Measurements from ENCODE around the gene GPR157. TPM values are rescaled to one million over a fixed set of nuclear protein-coding genes. Genes with fewer than 3 reads are reported as not detected.

The GPR157 gene
- polyA plus RNA-seq, 3 donors: 0.56 to 1.1 (median 0.72) TPM

DNA sequence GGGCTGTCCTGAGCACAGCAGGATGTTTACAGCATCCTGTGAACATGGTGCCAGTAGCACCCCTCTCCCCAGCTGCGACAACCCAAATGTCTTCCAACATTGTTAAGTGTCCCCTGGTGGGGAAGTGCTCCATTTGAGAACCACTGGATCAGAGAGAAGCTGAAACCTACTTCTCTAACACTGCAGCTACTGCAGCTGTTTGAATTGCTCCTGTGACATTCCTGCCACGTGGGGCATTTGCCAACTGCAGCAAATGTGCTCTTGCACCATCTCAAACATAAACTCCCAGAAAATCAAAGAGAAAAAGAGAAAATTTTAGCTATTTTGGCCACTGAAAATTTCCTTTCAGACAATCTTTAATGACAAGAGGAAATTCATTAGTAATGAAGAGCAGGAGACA, 70.4 kb downstream of the GPR157 start:
- Histone ChIP-seq H2AFZ (ENCODE audit: insufficient read depth, low read depth, low read length, poor library complexity, severe bottlenecking) (peak overlapping the region; percentile 23), H3K79me2 (ENCODE audit: insufficient read depth, low read length) (peaks cover 10% of the 10 kb centered on the region), H3K4me1 (ENCODE audit: control insufficient read depth in 1 of 2, insufficient read depth in 2 of 2, low read length in 2 of 2) (peaks cover 8 to 19% of the 10 kb centered on the region in 2 donors), H3K27me3 (ENCODE audit: control insufficient read depth in 2 of 2, insufficient read depth in 2 of 2, low read length in 2 of 2) (no peaks in the 10 kb centered on the region), H3K4me2 (replicated peaks; ENCODE audit: extremely low read depth, low read length, poor library complexity, severe bottlenecking) (no peak overlapping the region), H3K9me3 (replicated peaks in 1 of 2; ENCODE audit: control insufficient read depth in 1 of 2, insufficient read depth in 1 of 2, low read length in 2 of 2) (no peaks in the 10 kb centered on the region), H4K20me1 (ENCODE audit: insufficient read depth, low read length) (no peaks in the 10 kb centered on the region), H3K27ac (ENCODE audit: low read depth in 1 of 2, low read length in 2 of 2) (no peak overlapping the region), H3K9ac (ENCODE audit: insufficient read depth, low read length, poor library complexity, severe bottlenecking) (no peak overlapping the region), H3K4me3 (replicated peaks in 1 of 3; ENCODE audit: low read depth in 2 of 3, low read length in 3 of 3) (no peak overlapping the region), H3K36me3 (replicated peaks in 1 of 2; ENCODE audit: control insufficient read depth in 1 of 2, insufficient read depth in 2 of 2, low read length in 2 of 2) (peaks cover 4% of the 10 kb centered on the region in 2 donors)
- no peak for DNase-seq
- Mint-ChIP-seq H3K27ac (peak overlapping the region in 1 of 7 donors; percentile 37), H3K36me3 (peaks cover 0 to 8% of the 10 kb centered on the region in 2 donors), H3K4me1 (peaks cover 30% of the 10 kb centered on the region), H3K9me3 (peaks cover 0 to 9% (median 0%) of the 10 kb centered on the region in 7 donors), H3K4me3 (no peak overlapping the region), H3K27me3 (ENCODE audit: low read depth in 3 of 3) (no peaks in the 10 kb centered on the region)
- intact Hi-C loops (cut with micrococcal nuclease): no loop called here
- WGBS (ENCODE audit: insufficient coverage): 0% methylated on average over 1 of the region's 2 CpGs
- TF ChIP-seq, protein P1, sequence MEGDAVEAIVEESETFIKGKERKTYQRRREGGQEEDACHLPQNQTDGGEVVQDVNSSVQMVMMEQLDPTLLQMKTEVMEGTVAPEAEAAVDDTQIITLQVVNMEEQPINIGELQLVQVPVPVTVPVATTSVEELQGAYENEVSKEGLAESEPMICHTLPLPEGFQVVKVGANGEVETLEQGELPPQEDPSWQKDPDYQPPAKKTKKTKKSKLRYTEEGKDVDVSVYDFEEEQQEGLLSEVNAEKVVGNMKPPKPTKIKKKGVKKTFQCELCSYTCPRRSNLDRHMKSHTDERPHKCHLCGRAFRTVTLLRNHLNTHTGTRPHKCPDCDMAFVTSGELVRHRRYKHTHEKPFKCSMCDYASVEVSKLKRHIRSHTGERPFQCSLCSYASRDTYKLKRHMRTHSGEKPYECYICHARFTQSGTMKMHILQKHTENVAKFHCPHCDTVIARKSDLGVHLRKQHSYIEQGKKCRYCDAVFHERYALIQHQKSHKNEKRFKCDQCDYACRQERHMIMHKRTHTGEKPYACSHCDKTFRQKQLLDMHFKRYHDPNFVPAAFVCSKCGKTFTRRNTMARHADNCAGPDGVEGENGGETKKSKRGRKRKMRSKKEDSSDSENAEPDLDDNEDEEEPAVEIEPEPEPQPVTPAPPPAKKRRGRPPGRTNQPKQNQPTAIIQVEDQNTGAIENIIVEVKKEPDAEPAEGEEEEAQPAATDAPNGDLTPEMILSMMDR (IDR thresholded peaks at IDR 0.05): no peak

DNA sequence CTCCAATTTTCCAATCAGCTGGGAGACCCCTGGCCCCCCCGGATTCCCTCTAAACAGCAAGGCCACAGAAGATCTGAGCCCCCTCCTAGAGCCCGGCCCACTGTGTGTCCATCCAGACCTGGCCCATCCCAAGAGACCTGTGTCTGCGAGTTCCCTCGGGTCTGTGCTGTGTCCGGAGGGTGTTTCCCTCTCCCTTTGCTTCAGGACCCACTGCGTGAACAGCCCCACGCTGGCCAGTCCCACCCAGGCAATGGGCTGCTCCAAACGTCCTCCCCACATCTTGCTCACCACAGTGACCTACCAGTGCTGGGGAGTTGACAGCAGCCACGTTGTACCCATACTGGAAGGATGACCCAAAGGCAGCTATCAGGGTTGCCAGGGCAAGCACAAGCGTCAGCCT, 71.1 kb downstream of the GPR157 start:
- Mint-ChIP-seq H3K4me1 (peaks cover 30% of the 10 kb centered on the region), H3K27ac (no peak overlapping the region), H3K36me3 (peaks cover 0 to 8% of the 10 kb centered on the region in 2 donors), H3K4me3 (no peak overlapping the region), H3K9me3 (peaks cover 0 to 9% (median 0%) of the 10 kb centered on the region in 7 donors), H3K27me3 (ENCODE audit: low read depth in 3 of 3) (no peaks in the 10 kb centered on the region)
- Histone ChIP-seq H3K79me2 (ENCODE audit: insufficient read depth, low read length) (peaks cover 5% of the 10 kb centered on the region), H2AFZ (ENCODE audit: insufficient read depth, low read depth, low read length, poor library complexity, severe bottlenecking) (no peak overlapping the region), H3K27ac (ENCODE audit: low read depth in 1 of 2, low read length in 2 of 2) (no peak overlapping the region), H3K9ac (ENCODE audit: insufficient read depth, low read length, poor library complexity, severe bottlenecking) (no peak overlapping the region), H3K4me1 (ENCODE audit: control insufficient read depth in 1 of 2, insufficient read depth in 2 of 2, low read length in 2 of 2) (peaks cover 8 to 19% of the 10 kb centered on the region in 2 donors), H3K4me2 (replicated peaks; ENCODE audit: extremely low read depth, low read length, poor library complexity, severe bottlenecking) (no peak overlapping the region), H3K9me3 (replicated peaks in 1 of 2; ENCODE audit: control insufficient read depth in 1 of 2, insufficient read depth in 1 of 2, low read length in 2 of 2) (no peaks in the 10 kb centered on the region), H3K27me3 (ENCODE audit: control insufficient read depth in 2 of 2, insufficient read depth in 2 of 2, low read length in 2 of 2) (no peaks in the 10 kb centered on the region), H4K20me1 (ENCODE audit: insufficient read depth, low read length) (no peaks in the 10 kb centered on the region), H3K36me3 (replicated peaks in 1 of 2; ENCODE audit: control insufficient read depth in 1 of 2, insufficient read depth in 2 of 2, low read length in 2 of 2) (peaks cover 4% of the 10 kb centered on the region in 2 donors), H3K4me3 (replicated peaks in 1 of 3; ENCODE audit: low read depth in 2 of 3, low read length in 3 of 3) (no peak overlapping the region)
- intact Hi-C loops (cut with micrococcal nuclease): no loop called here
- WGBS (ENCODE audit: insufficient coverage): 86% methylated on average over 9 of the region's 10 CpGs
- no peak for DNase-seq
- TF ChIP-seq, protein P1 (IDR thresholded peaks at IDR 0.05): no peak
